SK-N-DZ (cell line): ENCODE data around the gene SNU13.
"Not testable (repeated sequence)": the region's sequence is repeated elsewhere in the genome, so short reads cannot be mapped to it uniquely, and the experiment has no call there.

ENCODE experiments used
- DNase-seq: peaks from one replicate; pipeline ENCODE4 v3.0.0-alpha.2; 2015; ENCODE audit warnings: low spot score

The SNU13 gene

GRCh38 chr22:41682033-41682807 is 6.4 kb downstream of the SNU13 start:
- DNase-seq, result peak; percentile 82

DNA sequence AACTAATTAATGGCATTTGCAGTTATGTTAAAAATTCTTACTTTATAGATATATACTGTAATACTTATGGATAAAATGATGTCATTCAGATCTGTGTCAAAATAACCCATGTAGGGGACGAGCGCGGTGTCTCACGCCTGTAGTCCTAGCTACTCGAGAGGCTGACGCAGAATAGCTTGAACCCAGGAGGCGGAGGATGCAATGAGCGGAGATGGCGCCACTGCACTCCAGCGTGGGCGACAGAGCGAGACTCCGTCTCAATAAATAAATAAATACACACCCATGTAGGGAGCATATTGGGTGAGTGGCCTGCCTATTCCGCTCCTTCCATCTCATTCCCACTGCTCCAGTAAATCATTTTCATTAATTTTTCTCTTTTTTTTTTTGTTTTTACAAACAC is 7.1 kb downstream of the SNU13 start:
- no peak for DNase-seq

- DNase-seq, result no peak
These were observed 12.5 kb downstream of the SNU13 start for GRCh38 chr22:41676134-41676533.

GRCh38 chr22:41674846-41675340 is 13.8 kb downstream of the SNU13 start:
- DNase-seq, result no peak

- DNase-seq, result no peak
These were observed 15.7 kb downstream of the SNU13 start for GRCh38 chr22:41672780-41673509.

DNA sequence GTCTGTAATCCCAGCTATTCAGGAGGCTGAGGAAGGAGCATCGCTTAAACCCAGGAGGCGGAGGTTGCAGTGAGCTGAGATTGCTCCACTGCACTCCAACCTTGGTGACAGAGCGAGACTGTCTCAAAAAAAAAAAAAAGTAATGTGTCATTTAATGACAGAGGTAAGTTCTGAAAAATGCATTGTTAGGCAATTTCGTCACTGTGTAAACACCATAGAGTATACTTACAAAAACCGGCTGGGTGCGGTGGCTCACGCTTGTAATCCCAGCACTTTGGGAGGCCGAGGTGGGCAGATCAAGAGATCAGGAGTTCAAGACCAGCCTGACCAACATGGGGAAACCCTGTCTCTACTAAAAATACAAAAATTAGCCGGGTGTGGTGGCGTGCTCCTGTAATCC is 16.6 kb downstream of the SNU13 start:
- DNase-seq, result not testable (repeated sequence)

- no peak for DNase-seq
These were observed 19.4 kb downstream of the SNU13 start for GRCh38 chr22:41668971-41669911.

DNA sequence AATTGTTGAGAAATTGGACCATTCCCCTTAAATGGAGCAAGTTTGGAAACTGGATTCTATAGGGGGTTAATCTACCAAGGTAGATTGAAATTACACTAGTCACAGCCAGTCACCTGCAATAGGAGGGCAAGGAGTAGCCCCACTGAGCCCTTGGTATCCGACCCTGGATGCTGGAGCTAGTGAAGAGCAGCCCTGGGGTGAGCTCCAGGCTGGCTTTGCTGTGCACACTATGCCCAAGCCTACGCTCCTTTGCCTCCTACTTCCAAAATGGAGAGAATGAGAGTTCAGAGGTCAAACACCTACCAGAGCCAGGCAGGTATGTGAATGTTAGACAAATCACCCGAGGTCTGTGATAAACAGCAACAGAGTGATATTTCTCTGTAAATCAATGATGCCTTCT is 23.7 kb downstream of the SNU13 start:
- DNase-seq, result no peak

GRCh38 chr22:41664490-41664889 is 24.2 kb downstream of the SNU13 start:
- no peak for DNase-seq

DNA sequence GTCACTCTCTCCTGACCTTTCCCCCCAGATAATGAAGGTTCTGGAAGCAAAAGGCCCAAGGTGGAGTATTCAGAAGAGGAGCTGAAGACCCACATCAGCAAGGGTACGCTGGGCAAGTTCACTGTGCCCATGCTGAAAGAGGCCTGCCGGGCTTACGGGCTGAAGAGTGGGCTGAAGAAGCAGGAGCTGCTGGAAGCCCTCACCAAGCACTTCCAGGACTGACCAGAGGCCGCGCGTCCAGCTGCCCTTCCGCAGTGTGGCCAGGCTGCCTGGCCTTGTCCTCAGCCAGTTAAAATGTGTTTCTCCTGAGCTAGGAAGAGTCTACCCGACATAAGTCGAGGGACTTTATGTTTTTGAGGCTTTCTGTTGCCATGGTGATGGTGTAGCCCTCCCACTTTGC is 25.1 kb downstream of the SNU13 start:
- DNase-seq, result not testable (repeated sequence)

GRCh38 chr22:41661713-41662112 is 27.0 kb downstream of the SNU13 start:
- no peak for DNase-seq

- DNase-seq, result no peak
These were observed 27.6 kb downstream of the SNU13 start for GRCh38 chr22:41661088-41661487.

DNA sequence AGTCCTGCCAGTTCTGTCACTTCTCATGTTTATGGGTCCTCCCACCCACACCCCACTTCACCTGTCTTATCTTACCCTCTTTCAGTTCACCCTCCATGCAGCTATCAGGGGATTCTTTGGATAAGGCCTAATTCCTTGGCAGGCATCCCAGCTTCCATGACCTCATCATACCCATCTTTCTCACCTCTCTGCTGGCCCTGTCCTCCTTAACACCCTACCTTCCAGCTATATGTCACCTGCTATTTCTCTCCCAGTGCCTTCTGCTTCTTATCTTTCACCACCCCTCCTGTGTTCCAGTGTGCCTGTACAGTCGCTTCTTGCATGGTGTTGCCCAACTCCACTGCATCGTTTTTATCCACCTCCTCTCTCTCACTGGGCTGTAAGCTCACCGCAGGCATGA is 28.3 kb downstream of the SNU13 start:
- no peak for DNase-seq

GRCh38 chr22:41659941-41660340 is 28.7 kb downstream of the SNU13 start:
- no peak for DNase-seq

- no peak for DNase-seq
These were observed 29.8 kb downstream of the SNU13 start for GRCh38 chr22:41658869-41659268.

GRCh38 chr22:41657709-41658108 is 31.0 kb downstream of the SNU13 start:
- DNase-seq, result no peak

DNA sequence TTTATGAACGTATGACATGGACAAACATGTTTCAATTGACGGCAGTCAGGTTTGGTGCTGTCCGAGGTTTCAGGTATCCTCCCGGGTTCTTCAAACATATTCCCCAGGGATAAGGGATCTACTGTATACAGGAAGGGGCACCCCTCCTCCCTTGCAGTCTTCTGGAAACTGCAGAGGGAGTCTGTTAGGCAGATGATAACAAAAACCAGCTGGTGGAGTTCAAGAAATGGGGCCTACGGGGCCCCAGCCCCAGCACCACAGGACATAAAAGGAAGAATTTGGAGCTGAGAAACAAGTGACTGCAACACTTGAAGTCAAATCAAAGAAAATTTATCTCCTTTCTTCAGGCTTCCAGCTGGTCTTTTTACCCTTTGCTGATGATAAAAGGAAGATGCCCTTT is 32.1 kb downstream of the SNU13 start:
- no peak for DNase-seq

GRCh38 chr22:41654322-41654721 is 34.3 kb downstream of the SNU13 start:
- DNase-seq, result no peak

DNA sequence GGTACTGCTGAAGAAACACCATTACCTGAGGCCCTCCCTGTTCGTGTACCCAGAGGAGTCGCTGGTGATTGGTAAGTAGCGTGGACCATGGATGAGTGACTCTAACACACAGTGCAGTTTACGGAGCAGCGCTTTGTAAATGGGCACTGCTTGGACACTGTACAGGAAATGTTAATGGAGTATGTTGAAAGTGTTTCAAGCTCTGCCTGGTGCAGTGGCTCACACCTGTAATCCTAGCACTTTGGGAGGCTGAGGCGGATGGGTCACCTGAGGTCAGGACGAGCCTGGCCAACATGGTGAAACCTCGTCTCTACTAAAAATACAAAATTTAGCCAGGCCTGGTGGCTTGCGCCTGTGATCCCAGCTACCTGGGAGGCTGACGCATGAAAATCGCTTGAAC is 37.8 kb downstream of the SNU13 start:
- no peak for DNase-seq

GRCh38 chr22:41650229-41650628 is 38.4 kb downstream of the SNU13 start:
- no peak for DNase-seq

DNA sequence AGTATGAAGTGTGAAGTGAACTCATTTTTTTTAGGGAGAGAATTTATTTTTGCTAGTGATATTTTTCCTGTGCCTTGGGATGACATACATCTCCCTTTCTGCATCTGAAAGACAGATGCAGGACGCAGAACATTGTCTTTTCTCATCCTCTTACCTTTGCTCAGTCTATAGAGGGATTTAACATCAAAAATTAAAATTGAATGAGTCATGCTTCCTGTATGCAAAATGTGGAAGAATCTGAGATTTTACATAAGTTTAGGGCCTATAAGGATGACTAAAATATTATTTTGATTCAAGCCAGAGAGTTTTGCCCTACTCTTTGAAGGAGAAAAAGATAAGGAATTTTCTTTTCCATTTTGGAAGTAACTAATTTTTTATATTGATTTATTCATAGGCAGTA is 40.2 kb downstream of the SNU13 start:
- no peak for DNase-seq

- DNase-seq, result no peak
These were observed 40.9 kb downstream of the SNU13 start for GRCh38 chr22:41647771-41648170.
